ENCODE measurements around the gene AKAP4.
A peak's percentile ranks its signal among the peaks of the same experiment; 100 is the strongest.

The AKAP4 gene, protein sequence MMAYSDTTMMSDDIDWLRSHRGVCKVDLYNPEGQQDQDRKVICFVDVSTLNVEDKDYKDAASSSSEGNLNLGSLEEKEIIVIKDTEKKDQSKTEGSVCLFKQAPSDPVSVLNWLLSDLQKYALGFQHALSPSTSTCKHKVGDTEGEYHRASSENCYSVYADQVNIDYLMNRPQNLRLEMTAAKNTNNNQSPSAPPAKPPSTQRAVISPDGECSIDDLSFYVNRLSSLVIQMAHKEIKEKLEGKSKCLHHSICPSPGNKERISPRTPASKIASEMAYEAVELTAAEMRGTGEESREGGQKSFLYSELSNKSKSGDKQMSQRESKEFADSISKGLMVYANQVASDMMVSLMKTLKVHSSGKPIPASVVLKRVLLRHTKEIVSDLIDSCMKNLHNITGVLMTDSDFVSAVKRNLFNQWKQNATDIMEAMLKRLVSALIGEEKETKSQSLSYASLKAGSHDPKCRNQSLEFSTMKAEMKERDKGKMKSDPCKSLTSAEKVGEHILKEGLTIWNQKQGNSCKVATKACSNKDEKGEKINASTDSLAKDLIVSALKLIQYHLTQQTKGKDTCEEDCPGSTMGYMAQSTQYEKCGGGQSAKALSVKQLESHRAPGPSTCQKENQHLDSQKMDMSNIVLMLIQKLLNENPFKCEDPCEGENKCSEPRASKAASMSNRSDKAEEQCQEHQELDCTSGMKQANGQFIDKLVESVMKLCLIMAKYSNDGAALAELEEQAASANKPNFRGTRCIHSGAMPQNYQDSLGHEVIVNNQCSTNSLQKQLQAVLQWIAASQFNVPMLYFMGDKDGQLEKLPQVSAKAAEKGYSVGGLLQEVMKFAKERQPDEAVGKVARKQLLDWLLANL

DNA sequence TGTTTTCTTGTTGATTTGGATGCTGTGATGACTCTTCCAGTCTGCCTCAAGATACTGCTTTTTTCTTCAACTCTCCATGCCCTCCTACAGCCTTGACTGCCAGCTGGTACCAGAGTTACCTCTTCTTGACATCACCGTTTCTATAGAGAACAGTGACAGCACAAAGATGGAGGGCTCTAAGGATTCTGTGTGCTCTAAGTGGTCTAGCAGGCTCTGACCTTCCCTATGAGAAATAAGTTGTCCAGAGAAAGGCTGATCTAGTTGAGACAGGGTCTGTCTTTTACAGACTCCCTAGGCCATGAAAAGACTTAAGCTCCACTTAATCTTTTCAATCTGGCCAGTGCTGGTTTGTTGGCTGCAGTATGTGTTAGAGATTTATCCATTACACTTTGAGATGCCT, at the start of gene AKAP4:
TSS of gene AKAP4 (minus strand) at position 101 of the 400 bp plus-strand sequence. CDS start 118 bp downstream, outside the sequence.
- Histone ChIP-seq H3K27me3 (ENCODE audit: insufficient read depth, low read depth, severe bottlenecking) (peaks cover 13% of the 10 kb centered on the region), H3K4me3 (ENCODE audit: low read depth, low read length) (no peak within 1 kb of the TSS), H3K9me3 (ENCODE audit: severe bottlenecking) (no peaks in the 10 kb centered on the region), H3K36me3 (no peaks in the 10 kb centered on the region), H3K27ac (no peak within 1 kb of the TSS)
- DNase-seq = no peak
- TF ChIP-seq, protein P1, sequence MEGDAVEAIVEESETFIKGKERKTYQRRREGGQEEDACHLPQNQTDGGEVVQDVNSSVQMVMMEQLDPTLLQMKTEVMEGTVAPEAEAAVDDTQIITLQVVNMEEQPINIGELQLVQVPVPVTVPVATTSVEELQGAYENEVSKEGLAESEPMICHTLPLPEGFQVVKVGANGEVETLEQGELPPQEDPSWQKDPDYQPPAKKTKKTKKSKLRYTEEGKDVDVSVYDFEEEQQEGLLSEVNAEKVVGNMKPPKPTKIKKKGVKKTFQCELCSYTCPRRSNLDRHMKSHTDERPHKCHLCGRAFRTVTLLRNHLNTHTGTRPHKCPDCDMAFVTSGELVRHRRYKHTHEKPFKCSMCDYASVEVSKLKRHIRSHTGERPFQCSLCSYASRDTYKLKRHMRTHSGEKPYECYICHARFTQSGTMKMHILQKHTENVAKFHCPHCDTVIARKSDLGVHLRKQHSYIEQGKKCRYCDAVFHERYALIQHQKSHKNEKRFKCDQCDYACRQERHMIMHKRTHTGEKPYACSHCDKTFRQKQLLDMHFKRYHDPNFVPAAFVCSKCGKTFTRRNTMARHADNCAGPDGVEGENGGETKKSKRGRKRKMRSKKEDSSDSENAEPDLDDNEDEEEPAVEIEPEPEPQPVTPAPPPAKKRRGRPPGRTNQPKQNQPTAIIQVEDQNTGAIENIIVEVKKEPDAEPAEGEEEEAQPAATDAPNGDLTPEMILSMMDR (IDR thresholded peaks at IDR 0.05; ENCODE audit: low read depth, low read length) = no peak

DNA sequence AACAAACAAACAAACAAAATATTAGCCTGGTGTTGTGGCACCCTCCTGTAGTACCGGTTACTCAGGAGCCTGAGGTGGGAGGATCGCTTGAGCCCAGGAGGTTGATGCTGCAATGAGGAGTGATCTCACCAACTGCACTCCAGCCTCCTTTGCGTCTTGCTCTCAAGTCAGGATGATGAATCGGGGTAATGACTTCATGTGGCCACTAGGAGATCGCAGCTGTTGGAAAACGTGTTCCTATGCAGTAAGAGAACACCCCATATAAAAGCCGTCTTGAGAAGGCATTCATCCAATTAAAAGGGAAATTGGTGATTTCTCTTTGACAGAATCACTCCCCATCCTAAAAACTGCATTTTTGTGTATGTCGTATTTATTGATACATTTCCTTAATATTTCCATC, 10.7 kb upstream of the AKAP4 start:
- peaks cover 36% of the 10 kb centered on the region for H3K27me3 ChIP-seq (ENCODE audit: insufficient read depth, low read depth, severe bottlenecking)
- peak; percentile 10 for DNase-seq

DNA sequence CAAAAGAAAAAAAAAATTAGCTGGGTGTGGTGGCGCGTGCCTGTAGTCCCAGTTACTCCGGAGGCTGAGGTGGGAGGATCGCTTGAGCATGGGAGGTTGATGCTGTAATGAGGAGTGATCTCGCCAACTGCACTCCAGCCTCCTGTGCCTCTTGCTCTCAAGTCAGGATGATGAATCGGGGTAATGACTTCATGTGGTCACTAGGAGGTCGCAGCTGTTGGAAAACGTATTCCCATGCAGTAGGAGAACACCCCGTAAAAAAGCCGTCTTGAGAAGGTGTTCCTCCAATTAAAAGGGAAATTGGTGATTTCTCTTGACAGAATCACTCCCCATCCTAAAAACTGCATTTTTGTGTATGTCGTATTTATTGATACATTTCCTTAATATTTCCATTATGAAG, 5.9 kb upstream of the AKAP4 start:
- H3K4me3 ChIP-seq (ENCODE audit: low read depth, low read length) = no peak overlapping the region
- peaks cover 43% of the 10 kb centered on the region for H3K27me3 ChIP-seq (ENCODE audit: insufficient read depth, low read depth, severe bottlenecking)
- H3K27ac ChIP-seq = no peak overlapping the region
- TF ChIP-seq, protein P1 (IDR thresholded peaks at IDR 0.05; ENCODE audit: low read depth, low read length) = no peak
- no peak for DNase-seq
- no peaks in the 10 kb centered on the region for H3K36me3 ChIP-seq
- no peaks in the 10 kb centered on the region for H3K9me3 ChIP-seq (ENCODE audit: severe bottlenecking)

More for the DNA sequence above, 10.7 kb upstream of the AKAP4 start:
- H3K9me3 ChIP-seq (ENCODE audit: severe bottlenecking) = no peaks in the 10 kb centered on the region
- H3K27ac ChIP-seq = no peak overlapping the region
- no peak overlapping the region for H3K4me3 ChIP-seq (ENCODE audit: low read depth, low read length)
- no peaks in the 10 kb centered on the region for H3K36me3 ChIP-seq
- TF ChIP-seq, protein P1 (IDR thresholded peaks at IDR 0.05; ENCODE audit: low read depth, low read length) = peak; percentile 54

DNA sequence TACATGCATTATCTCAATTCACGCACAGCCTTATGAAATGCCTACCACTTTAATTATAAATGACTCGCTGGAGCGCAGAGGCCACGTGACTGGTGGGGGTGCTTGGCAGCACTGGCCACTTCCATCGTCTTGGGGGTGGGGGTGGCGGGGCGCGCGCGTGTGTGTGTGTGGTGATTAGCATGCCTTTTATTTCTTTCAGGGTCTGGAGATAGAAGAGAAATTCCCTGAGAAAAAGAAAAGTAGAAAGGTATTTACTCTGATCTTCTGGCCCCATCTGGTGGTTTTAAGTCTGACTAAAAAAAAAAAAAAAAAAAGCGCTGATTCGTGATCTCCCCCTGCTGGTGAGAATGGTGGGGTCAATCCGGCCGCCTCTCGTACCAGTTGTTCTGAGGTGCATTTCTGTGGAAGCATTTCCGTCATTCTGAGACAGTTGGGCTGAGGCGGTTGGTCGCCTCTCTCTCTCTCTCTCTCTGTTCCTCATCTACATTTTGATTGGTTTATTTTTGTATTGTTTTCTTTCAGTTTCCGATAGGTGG, 3.6 kb upstream of the AKAP4 start, which contains the start of gene CCNB3:
TSS of gene CCNB3 (plus strand) at position 402 of the 536 bp plus-strand sequence. CDS start 80,399 bp downstream, outside the sequence.
- peaks cover 33% of the 10 kb centered on the region for H3K27me3 ChIP-seq (ENCODE audit: insufficient read depth, low read depth, severe bottlenecking)
- peak; percentile 49 for DNase-seq
- peak within 1 kb of the TSS; percentile 23 for H3K4me3 ChIP-seq (ENCODE audit: low read depth, low read length)
- no peaks in the 10 kb centered on the region for H3K36me3 ChIP-seq
- H3K9me3 ChIP-seq (ENCODE audit: severe bottlenecking) = no peaks in the 10 kb centered on the region
- H3K27ac ChIP-seq = no peak within 1 kb of the TSS
- TF ChIP-seq, protein P1 (IDR thresholded peaks at IDR 0.05; ENCODE audit: low read depth, low read length) = peak; percentile 60

DNA sequence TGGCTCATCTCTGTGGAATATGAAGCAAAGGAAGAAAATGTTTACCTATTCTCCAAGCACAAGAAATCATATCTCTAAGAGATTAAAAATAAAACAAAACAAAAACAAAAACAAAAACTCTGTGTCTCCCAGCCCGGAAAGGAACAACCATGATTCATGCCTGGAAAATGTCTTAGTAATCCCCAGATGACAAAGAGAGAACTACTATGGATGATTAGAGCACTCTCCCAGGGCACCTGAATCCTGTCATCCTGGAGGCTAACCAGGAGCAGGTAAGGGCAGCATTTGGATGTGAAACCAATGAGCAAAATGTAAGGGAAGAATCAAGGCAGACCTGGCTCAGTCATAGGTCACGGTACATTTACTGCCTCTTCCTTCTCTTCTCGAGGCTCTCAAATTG, 1.7 kb upstream of the AKAP4 start:
- Histone ChIP-seq H3K27ac (no peak overlapping the region), H3K4me3 (ENCODE audit: low read depth, low read length) (no peak overlapping the region), H3K36me3 (no peaks in the 10 kb centered on the region), H3K27me3 (ENCODE audit: insufficient read depth, low read depth, severe bottlenecking) (peaks cover 19% of the 10 kb centered on the region), H3K9me3 (ENCODE audit: severe bottlenecking) (no peaks in the 10 kb centered on the region)
- TF ChIP-seq, protein P1 (IDR thresholded peaks at IDR 0.05; ENCODE audit: low read depth, low read length) = no peak
- no peak for DNase-seq
